ENCODE data around the gene COL9A1. TPM values are rescaled to one million over a fixed set of nuclear protein-coding genes. Genes with fewer than 3 reads are reported as not detected.
"Not testable (repeated sequence)": the region's sequence is repeated elsewhere in the genome, so short reads cannot be mapped to it uniquely, and the experiment has no call there.

Gene COL9A1
- total RNA-seq, 4 donors from 2014 or later, result 33.5 TPM; not detected in 3

- H3K36me3 ChIP-seq, result no peaks in the 10 kb centered on the region
- H3K9me3 ChIP-seq, result no peaks in the 10 kb centered on the region
- H3K4me1 ChIP-seq, result no peaks in the 10 kb centered on the region
- H3K27me3 ChIP-seq, result no peaks in the 10 kb centered on the region
- H3K4me3 ChIP-seq, result no peak overlapping the region
- intact Hi-C loops (cut with DNase I; ENCODE audit: low total_unique reads), result no loop called here
- TF ChIP-seq, protein P1, sequence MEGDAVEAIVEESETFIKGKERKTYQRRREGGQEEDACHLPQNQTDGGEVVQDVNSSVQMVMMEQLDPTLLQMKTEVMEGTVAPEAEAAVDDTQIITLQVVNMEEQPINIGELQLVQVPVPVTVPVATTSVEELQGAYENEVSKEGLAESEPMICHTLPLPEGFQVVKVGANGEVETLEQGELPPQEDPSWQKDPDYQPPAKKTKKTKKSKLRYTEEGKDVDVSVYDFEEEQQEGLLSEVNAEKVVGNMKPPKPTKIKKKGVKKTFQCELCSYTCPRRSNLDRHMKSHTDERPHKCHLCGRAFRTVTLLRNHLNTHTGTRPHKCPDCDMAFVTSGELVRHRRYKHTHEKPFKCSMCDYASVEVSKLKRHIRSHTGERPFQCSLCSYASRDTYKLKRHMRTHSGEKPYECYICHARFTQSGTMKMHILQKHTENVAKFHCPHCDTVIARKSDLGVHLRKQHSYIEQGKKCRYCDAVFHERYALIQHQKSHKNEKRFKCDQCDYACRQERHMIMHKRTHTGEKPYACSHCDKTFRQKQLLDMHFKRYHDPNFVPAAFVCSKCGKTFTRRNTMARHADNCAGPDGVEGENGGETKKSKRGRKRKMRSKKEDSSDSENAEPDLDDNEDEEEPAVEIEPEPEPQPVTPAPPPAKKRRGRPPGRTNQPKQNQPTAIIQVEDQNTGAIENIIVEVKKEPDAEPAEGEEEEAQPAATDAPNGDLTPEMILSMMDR (IDR thresholded peaks at IDR 0.05), result no peak
- no peak for TF ChIP-seq POLR2A (IDR thresholded peaks at IDR 0.05)
- no peak for DNase-seq
- no peak overlapping the region for H3K27ac ChIP-seq
Measured at GRCh38 chr6:70337743-70338105, 34.8 kb upstream of the COL9A1 start.

GRCh38 chr6:70336996-70337742 is 34.3 kb upstream of the COL9A1 start:
- intact Hi-C loops (cut with DNase I; ENCODE audit: low total_unique reads), result no loop called here
- Histone ChIP-seq H3K4me3 (no peak overlapping the region), H3K4me1 (no peaks in the 10 kb centered on the region), H3K27ac (no peak overlapping the region), H3K9me3 (no peaks in the 10 kb centered on the region), H3K27me3 (no peaks in the 10 kb centered on the region), H3K36me3 (no peaks in the 10 kb centered on the region)
- DNase-seq, result no peak
- TF ChIP-seq, protein P1 (IDR thresholded peaks at IDR 0.05), result no peak
- TF ChIP-seq POLR2A (IDR thresholded peaks at IDR 0.05), result no peak

DNA sequence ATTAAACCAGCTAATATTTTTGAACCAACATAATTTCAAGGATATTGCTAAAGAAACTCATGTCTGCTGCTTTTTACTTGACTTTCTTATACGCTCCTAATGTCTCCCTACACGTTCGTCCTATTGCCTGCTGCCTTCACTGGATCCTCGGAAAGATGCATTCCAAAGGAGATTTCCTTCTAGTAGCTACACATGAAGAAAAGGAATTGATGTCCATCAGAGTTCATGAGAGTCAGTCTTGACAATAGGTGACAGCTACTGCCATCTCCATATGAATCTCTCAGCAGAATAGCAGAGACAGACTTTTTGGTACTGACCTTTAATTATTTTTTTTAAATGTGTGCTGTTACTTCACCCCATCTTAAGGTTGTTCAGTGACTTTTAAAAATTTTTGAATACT is 24.2 kb upstream of the COL9A1 start:
- intact Hi-C loops (cut with DNase I; ENCODE audit: low total_unique reads), result no loop called here
- Histone ChIP-seq H3K9me3 (no peaks in the 10 kb centered on the region), H3K4me3 (no peak overlapping the region), H3K36me3 (no peaks in the 10 kb centered on the region), H3K27me3 (no peaks in the 10 kb centered on the region), H3K27ac (no peak overlapping the region), H3K4me1 (no peaks in the 10 kb centered on the region)
- no peak for DNase-seq
- TF ChIP-seq POLR2A (IDR thresholded peaks at IDR 0.05), result no peak
- TF ChIP-seq, protein P1 (IDR thresholded peaks at IDR 0.05), result no peak

DNA sequence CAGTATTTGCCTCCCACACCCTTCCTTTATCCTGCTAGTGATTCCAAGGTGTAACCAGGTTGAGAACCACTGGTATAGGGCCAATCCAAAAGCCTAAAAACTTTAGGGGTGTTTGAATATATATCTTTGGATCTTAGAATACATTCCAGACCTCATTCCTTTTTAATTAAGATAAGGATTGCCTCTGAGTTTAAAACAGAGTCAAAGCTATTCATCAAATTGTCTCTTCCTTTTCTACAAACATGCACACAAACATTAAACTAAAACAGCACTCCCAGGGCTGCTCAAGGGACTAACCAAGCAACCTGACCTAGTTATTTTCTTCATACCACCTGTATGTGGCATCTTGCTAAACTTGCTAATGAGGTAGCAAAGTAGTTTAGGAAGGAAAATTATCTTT is 22.1 kb upstream of the COL9A1 start:
- Histone ChIP-seq H3K27ac (no peak overlapping the region), H3K27me3 (no peaks in the 10 kb centered on the region), H3K4me1 (no peaks in the 10 kb centered on the region), H3K4me3 (no peak overlapping the region), H3K9me3 (no peaks in the 10 kb centered on the region), H3K36me3 (no peaks in the 10 kb centered on the region)
- TF ChIP-seq POLR2A (IDR thresholded peaks at IDR 0.05), result no peak
- TF ChIP-seq, protein P1 (IDR thresholded peaks at IDR 0.05), result no peak
- intact Hi-C loops (cut with DNase I; ENCODE audit: low total_unique reads), result no loop called here
- no peak for DNase-seq

GRCh38 chr6:70317799-70318198 is 14.9 kb upstream of the COL9A1 start:
- H3K9me3 ChIP-seq; H3K36me3 ChIP-seq; intact Hi-C loops (cut with DNase I; ENCODE audit: low total_unique reads); H3K27ac ChIP-seq; H3K27me3 ChIP-seq; H3K4me3 ChIP-seq; DNase-seq; H3K4me1 ChIP-seq: not testable (repeated sequence)

Measured in uterus (tissue), 4 donors.